Measurements from ENCODE around the gene IER3. TPM values are rescaled to one million over a fixed set of nuclear protein-coding genes. Genes with fewer than 3 reads are reported as not detected.

IER3 gene
- total and polyA plus RNA-seq, 2 of the 13 experiments (the other 11 are each of a cell fraction or from before 2014, with no cell fraction given), result 51.1 to 131 TPM

GRCh38 chr6:30721198-30722024 is 22.9 kb downstream of the IER3 start (continued):
- TF ChIP-seq ELK4 (CRISPR knock-in tag; IDR thresholded peaks at IDR 0.05; ENCODE audit: borderline replicate concordance), result no peak
- no peak for TF ChIP-seq BRCA1 (CRISPR knock-in tag; IDR thresholded peaks at IDR 0.05)
- TF ChIP-seq ZBTB40 (IDR thresholded peaks at IDR 0.05), result no peak
- TF ChIP-seq ZBTB40 (CRISPR knock-in tag; IDR thresholded peaks at IDR 0.05), result peak; percentile 50; the same call in 1 of the 2 replicates
- peak; percentile 8 for TF ChIP-seq FOXA3 (CRISPR knock-in tag; IDR thresholded peaks at IDR 0.05)
- no peak for TF ChIP-seq NFIB (CRISPR knock-in tag; IDR thresholded peaks at IDR 0.05; ENCODE audit: borderline replicate concordance)
- TF ChIP-seq NCOA1 (CRISPR knock-in tag; IDR thresholded peaks at IDR 0.05), result no peak
- TF ChIP-seq ASH2L (IDR thresholded peaks at IDR 0.05; ENCODE audit: insufficient read length, low read depth, low read length), result peak; percentile 31
- TF ChIP-seq ZNF367 (CRISPR knock-in tag; IDR thresholded peaks at IDR 0.05; ENCODE audit: borderline replicate concordance), result 0 out of 2 replicates have a peak, but pooled peaks have one; percentile 34
- no peak for TF ChIP-seq FOXK1 (CRISPR knock-in tag; IDR thresholded peaks at IDR 0.05; ENCODE audit: borderline replicate concordance, low read depth)
- TF ChIP-seq HNF4G (IDR thresholded peaks at IDR 0.05; ENCODE audit: borderline replicate concordance, low read depth, low read length), result no peak
- no peak for TF ChIP-seq HNF4G (CRISPR knock-in tag; IDR thresholded peaks at IDR 0.05; ENCODE audit: borderline replicate concordance, low read depth)
- TF ChIP-seq ZNF562 (CRISPR knock-in tag; IDR thresholded peaks at IDR 0.05; ENCODE audit: borderline replicate concordance), result no peak
- TF ChIP-seq HINFP (CRISPR knock-in tag; IDR thresholded peaks at IDR 0.05; ENCODE audit: low read depth), result no peak
- 0 out of 2 replicates have a peak, but pooled peaks have one; percentile 25 for TF ChIP-seq ZNF839 (CRISPR knock-in tag; IDR thresholded peaks at IDR 0.05; ENCODE audit: borderline replicate concordance)
- TF ChIP-seq ZNF441 (CRISPR knock-in tag; IDR thresholded peaks at IDR 0.05; ENCODE audit: borderline replicate concordance), result no peak
- TF ChIP-seq ZSCAN21 (CRISPR knock-in tag; IDR thresholded peaks at IDR 0.05; ENCODE audit: borderline replicate concordance), result no peak
- TF ChIP-seq CC2D1A (CRISPR knock-in tag; IDR thresholded peaks at IDR 0.05), result no peak
